Measurements from ENCODE around the gene OR6B1.
"Not testable (repeated sequence)": the region's sequence is repeated elsewhere in the genome, so short reads cannot be mapped to it uniquely, and the experiment has no call there.

OR6B1 gene

DNA sequence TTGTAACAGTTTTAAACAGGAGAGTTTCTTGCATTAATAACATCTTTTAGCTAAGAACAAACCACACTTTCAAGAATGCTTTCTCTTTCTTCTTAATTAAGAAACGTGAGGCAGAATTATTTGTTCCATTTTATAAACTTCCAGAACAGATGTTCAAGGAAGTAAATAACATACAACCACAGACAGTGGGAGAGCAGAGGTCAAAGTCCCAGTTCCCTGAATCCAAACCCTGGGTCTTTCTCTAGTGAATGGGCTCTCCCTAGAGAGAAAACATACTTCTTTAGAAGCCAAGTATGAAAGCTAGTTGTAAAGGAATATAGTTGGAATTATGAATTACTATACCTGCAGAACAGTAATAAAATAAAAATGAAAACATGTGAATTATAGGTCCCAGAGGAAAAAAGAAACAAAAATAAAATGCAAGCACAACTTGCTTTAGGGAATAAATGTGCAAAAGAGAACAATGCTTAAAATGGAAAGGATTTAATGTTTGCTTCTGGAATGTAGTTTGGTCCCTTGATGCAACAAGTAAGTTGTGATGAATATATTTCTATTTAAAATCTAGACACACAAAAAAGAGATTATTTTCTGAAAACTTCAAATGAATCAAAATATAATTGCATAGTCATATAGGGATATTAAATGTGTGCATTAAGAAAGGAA, 6.0 kb downstream of the OR6B1 start:
- DNase-seq (ENCODE audit: low read depth in 2 of 2) = no peak

DNA sequence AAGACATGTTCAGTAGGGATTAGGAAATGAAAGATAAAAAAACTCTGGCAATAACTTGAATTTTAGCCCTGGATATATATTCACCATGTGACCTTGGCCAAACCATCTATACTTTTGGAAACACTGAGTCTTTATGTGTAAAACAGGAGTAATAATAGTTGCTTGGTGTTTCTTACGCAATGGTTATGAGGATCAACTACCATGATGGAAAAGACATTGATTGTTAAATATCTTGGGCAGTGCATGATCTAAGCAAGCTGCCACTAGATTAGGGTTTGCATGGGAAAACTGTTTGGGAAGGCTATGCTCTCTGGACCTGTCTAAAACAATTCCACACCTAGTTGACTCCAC, 6.5 kb downstream of the OR6B1 start:
- DNase-seq (ENCODE audit: low read depth in 2 of 2) = no peak

GRCh38 chr7:144009361-144009760, 9.2 kb downstream of the OR6B1 start:
- DNase-seq (ENCODE audit: low read depth in 2 of 2) = no peak

DNA sequence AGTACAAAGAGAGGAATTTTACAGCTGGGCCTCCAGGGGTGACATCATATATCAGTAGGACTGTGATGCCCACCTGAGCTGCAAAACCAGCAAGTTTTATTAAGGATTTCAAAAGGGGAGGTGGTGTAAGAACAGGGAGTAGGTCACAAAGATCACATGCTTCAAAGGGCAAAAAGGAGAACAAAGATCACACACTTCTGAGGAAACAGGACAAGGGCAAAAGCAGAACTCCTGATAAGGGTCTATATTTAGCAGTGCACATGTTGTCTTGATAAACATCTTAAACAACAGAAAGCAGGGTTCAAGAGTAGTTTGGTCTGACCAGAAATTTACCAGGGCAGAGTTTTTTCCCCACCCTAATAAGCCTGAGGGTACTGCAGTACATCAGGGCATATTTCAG, 9.9 kb downstream of the OR6B1 start:
- DNase-seq (ENCODE audit: low read depth in 2 of 2) = not testable (repeated sequence)

DNA sequence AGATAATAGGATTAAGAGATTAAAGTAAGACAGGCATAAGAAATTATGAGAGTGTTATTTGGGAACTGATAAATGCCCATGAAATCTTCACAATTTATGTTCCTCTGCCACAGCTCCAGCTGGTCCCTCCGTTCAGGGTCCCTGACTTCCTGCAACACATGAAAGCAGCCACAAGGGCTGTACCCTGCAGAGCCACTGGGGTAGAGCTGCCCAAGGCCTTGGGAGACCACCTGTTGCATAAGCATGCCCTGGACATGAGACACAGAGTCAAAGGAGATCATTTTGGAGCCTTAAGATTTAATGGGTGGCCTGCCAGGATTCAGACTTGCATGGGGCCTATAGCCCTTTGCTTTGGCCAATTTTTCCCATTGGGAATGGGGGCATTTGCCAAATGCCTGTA, 10.7 kb downstream of the OR6B1 start:
- DNase-seq (ENCODE audit: low read depth in 2 of 2) = not testable (repeated sequence)

DNA sequence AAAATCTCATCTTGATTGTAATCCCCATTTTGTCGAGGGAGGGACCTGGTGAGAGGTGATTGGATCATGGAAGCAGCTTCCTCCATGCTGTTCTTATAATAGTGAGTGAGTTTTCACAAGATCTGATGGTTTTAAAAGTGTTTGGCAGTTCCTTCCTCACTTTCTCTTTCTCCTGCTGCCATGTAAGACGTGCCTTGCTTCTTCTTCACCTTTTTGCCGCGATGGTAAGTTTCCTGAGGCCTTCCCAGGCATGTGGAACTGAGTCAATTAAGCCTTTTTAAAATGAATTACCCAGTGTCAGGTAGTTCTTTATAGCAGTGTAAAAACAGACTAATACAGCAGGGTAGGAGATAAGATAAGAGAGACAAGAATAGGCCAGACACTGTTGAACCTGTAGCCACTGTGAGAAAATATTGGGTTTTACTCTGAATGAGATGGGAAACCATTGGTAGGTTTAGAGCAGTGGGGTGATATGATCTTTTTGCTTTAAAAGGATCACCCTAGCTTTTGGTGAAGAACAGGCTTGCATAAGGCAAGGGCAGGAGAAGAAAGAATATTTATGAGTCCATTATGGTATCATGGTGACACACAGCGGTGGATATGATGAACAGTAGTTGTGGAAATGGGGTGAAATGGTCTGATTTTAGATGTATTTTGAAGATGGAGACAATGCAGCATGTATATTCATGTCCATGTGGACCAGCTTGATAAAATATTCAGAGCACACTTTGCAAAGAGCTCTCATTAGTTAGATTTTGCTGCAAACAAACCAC, 11.5 kb downstream of the OR6B1 start:
- no peak for DNase-seq (ENCODE audit: low read depth in 2 of 2)

DNA sequence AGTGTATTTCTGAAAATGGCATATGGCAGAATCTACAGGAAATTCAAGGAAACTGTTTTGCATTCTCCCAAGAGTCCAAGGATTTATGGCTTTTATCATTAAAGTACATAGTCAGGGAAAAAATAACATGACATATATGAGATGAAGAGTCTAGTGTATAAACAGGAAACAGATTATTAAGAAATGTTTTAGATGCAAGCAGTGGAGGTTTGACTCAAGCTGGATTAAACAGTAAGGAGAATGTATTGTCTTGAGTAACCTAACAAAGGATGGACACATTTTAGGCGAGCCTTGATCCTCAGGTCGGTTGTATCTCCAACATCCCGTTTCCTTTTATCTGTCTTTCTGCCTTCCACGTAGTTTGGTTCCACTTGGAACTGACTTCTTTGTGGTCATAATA, 17.9 kb downstream of the OR6B1 start:
- DNase-seq (ENCODE audit: low read depth in 2 of 2) = no peak

GRCh38 chr7:144019457-144019856, 19.3 kb downstream of the OR6B1 start:
- DNase-seq (ENCODE audit: low read depth in 2 of 2) = no peak

DNA sequence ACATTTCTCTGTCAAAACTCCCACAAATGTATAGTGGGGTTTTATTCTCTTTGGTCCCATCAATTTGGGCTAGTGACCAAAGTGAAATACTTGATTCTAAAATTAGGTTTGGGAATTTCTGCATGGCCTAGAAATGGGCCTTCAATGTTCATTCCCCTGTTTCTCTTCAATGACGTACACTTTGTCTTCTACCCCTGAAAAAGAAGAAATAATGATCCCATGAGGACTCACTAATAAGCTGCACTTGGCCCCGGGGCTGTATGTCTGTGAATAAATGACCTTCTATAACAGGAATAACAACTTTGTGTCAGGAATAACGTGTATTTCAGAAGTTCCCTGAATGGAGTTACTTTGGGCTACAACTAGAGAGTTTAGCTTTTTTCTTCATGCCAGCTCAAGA, 20.2 kb downstream of the OR6B1 start:
- DNase-seq (ENCODE audit: low read depth in 2 of 2) = no peak

- no peak for DNase-seq (ENCODE audit: low read depth in 2 of 2)
Measured at GRCh38 chr7:144022169-144022568, 22.0 kb downstream of the OR6B1 start.

- DNase-seq (ENCODE audit: low read depth in 2 of 2) = no peak
Measured at GRCh38 chr7:144023171-144023827, 23.2 kb downstream of the OR6B1 start.

DNA sequence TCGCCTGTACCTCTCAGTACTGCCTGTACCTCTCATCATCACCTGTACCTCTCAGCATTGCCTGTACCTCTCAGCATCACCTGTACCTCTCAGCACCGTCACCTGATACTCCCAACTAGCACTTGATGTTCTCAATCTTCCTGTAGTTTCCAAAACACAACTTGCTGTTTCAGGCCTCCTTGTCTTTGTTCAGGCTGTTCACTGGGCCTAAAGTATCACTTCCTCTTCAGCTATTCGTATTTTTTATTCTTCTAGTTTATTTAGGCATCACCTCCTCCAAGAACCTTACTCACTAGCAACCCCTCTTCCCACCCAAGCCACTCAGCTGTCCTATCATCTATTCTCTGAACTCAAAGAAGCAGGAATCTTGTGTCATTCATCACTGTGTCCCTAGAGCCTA, 24.1 kb downstream of the OR6B1 start:
- DNase-seq (ENCODE audit: low read depth in 2 of 2) = no peak

DNA sequence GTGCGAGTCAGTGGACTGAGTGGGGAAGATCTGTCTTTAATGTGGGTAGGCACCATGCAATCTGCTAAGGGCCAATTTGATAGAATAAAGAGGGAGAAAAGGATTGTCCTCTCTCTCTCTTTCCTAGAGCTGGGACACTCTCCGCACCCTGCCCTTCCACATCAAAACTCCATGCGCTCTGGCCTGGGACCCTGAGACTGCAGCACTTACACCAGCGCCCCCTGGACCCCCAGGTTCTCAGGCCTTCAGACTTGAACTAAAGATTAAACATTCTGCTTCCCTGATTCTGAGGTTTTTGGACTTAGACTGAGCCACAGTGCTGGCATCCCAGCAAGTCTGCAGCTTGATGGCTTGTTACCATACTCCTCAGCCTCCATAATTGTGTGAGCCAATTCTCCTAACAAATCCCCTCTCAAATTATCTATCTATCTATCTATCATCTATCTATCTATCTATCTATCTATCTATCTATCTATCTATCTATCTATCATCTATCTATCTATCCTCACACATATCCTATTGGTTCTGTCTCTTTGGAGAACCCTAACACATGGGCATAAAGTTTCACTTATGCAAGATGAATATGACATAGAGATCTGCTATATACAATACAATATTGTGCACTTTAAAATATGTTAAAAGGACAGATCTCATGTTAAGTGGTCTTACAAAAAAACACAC, 26.2 kb downstream of the OR6B1 start:
- DNase-seq (ENCODE audit: low read depth in 2 of 2) = no peak

- DNase-seq (ENCODE audit: low read depth in 2 of 2) = no peak
Measured at GRCh38 chr7:144027070-144027469, 26.9 kb downstream of the OR6B1 start.

DNA sequence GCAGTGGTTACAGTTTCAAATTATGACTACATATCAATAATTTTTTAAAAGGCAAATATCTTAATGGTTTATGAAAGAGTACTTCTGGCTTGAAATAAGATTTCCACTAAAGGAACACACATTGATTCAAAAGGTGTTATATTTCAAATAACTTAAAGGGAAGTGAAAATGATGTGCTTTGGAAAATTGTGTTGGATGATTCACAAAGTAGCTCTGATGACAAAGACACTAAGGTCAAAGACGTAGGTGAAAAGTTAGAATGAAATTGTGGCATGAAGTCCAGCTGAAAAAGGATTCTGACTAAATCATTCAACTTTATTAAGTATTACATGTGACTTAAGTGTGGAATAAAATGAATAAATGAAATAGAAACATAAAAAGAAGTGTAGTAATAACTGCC, 27.9 kb downstream of the OR6B1 start:
- no peak for DNase-seq (ENCODE audit: low read depth in 2 of 2)

DNA sequence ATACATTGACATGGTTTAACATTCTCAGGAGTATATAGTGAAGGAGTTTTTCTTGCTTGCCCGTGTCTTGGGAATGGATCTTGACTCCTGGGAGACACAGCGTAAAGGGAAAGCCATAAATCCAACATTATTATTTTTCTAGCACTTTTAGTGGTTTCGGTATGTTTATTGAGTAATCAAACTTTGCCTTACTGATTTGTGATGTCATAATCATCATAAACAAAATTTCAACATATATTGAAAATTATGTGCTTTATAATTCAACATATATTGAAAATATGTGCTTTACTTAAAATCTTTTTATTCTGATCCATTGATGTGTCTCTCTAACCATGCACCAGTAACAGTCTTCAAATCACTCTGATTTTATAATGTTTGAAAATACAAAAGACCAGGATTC, 28.4 kb downstream of the OR6B1 start:
- DNase-seq (ENCODE audit: low read depth in 2 of 2) = no peak

- no peak for DNase-seq (ENCODE audit: low read depth in 2 of 2)
Measured at GRCh38 chr7:144032516-144032915, 32.4 kb downstream of the OR6B1 start.

- no peak for DNase-seq (ENCODE audit: low read depth in 2 of 2)
Measured at GRCh38 chr7:144032985-144033709, 33.0 kb downstream of the OR6B1 start.

DNA sequence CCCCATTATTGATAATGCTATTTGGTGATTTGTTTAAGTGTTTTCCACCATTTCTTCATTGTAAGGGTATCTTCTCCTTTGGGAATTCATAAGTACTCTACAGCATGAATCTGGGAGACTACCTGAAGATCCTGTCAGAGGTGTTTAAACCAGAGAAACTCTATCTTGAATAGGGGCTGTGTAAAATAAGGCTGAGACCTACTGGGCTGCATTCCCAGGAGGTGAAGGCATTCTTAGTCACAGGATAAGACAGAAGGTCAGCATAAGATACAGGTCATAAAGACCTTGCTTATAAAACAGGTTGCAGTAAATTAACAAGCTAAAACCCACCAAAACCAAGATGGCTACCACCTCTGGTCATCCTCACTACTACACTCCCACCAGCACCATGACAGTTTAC, 35.3 kb downstream of the OR6B1 start:
- no peak for DNase-seq (ENCODE audit: low read depth in 2 of 2)

DNA sequence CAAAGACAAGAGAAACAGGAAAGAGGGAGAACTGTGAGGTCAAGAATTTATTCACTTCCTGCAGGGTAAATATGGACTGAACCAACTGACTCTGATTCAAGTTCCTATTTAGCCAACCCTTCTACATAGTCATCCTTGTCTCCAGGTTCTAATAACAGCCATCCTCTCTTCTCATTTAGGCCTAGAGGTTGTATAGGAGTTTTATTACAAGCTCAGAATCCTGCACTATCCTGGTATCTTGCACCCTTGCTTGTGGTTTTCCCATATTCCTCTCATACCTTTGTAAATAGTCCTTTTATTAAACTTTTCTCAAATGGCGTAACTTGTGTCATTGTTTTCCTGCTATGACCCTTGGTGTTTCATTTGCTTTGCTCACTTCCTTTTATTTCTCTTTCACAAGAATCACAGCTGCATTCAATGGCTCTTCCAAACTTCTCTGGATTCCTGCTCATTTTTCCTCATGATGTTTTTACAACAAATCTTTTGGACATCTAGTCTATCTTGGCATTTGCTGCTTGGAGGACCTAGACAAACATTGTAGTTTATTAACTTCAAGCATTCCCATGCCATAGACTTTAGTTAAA, 36.3 kb downstream of the OR6B1 start:
- no peak for DNase-seq (ENCODE audit: low read depth in 2 of 2)

DNA sequence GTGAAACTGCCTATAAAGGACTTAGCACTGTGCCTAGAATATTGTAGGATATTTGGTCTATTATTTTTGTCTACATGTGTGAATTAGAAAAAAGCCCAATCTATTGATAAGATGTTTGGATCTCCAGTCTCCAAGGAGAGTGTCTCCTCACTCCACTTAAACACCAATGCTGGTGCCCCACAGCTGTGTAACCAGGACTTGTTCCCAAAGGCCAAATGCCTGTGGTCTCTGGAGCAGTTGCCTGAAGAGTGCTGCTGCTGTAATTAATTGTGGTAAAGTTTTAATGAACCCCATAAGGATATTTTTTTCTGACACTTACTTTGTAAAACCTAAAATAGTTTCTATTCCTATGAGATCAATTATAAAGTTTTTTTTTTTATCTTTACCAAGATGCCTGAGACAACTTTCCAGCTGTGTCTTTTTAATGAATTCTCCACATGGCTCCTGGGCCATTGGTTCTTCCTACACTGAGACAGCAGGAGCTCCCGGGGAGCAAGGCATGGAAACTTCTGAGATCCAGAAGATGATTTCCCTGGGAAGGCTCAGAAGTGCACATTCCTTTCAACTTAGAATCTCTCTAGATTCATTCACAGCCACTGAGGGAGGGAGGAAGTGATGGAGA, 37.4 kb downstream of the OR6B1 start:
- no peak for DNase-seq (ENCODE audit: low read depth in 2 of 2)
